Stimulated activated naive CD8-positive, alpha-beta T cell treated with anti-CD3 and anti-CD28 coated beads, Interleukin-15, amount 100 ng/mL, for 72 hours (primary cell): ENCODE measurements around the gene GLIS2.

Experiments
- ATAC-seq: fragments of 150-1000 bp; cut with Tn5 transposase; 2 replicates; pipeline ENCODE4 v1.10.0; 2021; ENCODE audit warnings: mild to moderate bottlenecking, moderate library complexity
- DNase-seq, 2 donors: peaks; one replicate each; pipeline ENCODE4 v3.0.0; 2021 to 2022
- H3K27ac Mint-ChIP-seq, 2 donors: one replicate each; pipeline ENCODE4 v1.8.0; 2022; ENCODE audit warnings: mild to moderate bottlenecking in 2 of 2, mixed read lengths in 2 of 2, moderate library complexity in 2 of 2
- H3K27me3 Mint-ChIP-seq: one replicate; pipeline ENCODE4 v1.8.0; 2022; ENCODE audit warnings: mixed read lengths
- H3K4me1 Mint-ChIP-seq: one replicate; pipeline ENCODE4 v1.8.0; 2022; ENCODE audit warnings: mild to moderate bottlenecking, mixed read lengths
- H3K4me3 Mint-ChIP-seq, 2 donors: one replicate each; pipeline ENCODE4 v1.8.0; 2022; ENCODE audit warnings: mild to moderate bottlenecking in 2 of 2, mixed read lengths in 2 of 2, moderate library complexity in 1 of 2
- H3K9me3 Mint-ChIP-seq, 2 donors: one replicate each; pipeline ENCODE4 v1.8.0; 2022; ENCODE audit warnings: mixed read lengths in 2 of 2

Gene GLIS2

DNA sequence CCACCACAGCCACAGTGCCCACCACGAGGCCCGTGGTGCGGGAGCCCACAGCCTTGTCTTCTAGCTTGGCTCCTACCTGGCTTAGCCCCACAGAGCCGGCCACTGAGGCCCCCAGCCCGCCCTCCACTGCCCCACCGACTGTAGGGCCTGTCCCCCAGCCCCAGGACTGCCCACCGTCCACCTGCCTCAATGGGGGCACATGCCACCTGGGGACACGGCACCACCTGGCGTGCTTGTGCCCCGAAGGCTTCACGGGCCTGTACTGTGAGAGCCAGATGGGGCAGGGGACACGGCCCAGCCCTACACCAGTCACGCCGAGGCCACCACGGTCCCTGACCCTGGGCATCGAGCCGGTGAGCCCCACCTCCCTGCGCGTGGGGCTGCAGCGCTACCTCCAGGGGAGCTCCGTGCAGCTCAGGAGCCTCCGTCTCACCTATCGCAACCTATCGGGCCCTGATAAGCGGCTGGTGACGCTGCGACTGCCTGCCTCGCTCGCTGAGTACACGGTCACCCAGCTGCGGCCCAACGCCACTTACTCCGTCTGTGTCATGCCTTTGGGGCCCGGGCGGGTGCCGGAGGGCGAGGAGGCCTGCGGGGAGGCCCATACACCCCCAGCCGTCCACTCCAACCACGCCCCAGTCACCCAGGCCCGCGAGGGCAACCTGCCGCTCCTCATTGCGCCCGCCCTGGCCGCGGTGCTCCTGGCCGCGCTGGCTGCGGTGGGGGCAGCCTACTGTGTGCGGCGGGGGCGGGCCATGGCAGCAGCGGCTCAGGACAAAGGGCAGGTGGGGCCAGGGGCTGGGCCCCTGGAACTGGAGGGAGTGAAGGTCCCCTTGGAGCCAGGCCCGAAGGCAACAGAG is 66.3 kb downstream of the GLIS2 start:
- DNase-seq (no peak), ATAC-seq (peak; percentile 20)
- no peak overlapping the region for H3K27ac Mint-ChIP-seq
- peaks cover 34% of the 10 kb centered on the region for H3K4me1 Mint-ChIP-seq
- H3K27me3 Mint-ChIP-seq, result no peaks in the 10 kb centered on the region
- H3K4me3 Mint-ChIP-seq, result no peak overlapping the region
- H3K9me3 Mint-ChIP-seq, result no peaks in the 10 kb centered on the region

DNA sequence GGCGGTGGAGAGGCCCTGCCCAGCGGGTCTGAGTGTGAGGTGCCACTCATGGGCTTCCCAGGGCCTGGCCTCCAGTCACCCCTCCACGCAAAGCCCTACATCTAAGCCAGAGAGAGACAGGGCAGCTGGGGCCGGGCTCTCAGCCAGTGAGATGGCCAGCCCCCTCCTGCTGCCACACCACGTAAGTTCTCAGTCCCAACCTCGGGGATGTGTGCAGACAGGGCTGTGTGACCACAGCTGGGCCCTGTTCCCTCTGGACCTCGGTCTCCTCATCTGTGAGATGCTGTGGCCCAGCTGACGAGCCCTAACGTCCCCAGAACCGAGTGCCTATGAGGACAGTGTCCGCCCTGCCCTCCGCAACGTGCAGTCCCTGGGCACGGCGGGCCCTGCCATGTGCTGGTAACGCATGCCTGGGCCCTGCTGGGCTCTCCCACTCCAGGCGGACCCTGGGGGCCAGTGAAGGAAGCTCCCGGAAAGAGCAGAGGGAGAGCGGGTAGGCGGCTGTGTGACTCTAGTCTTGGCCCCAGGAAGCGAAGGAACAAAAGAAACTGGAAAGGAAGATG is 67.0 kb downstream of the GLIS2 start:
- no peak for DNase-seq
- peaks cover 34% of the 10 kb centered on the region for H3K4me1 Mint-ChIP-seq
- no peak overlapping the region for H3K4me3 Mint-ChIP-seq
- no peaks in the 10 kb centered on the region for H3K9me3 Mint-ChIP-seq
- ATAC-seq, result no peak
- H3K27me3 Mint-ChIP-seq, result no peaks in the 10 kb centered on the region
- no peak overlapping the region for H3K27ac Mint-ChIP-seq

DNA sequence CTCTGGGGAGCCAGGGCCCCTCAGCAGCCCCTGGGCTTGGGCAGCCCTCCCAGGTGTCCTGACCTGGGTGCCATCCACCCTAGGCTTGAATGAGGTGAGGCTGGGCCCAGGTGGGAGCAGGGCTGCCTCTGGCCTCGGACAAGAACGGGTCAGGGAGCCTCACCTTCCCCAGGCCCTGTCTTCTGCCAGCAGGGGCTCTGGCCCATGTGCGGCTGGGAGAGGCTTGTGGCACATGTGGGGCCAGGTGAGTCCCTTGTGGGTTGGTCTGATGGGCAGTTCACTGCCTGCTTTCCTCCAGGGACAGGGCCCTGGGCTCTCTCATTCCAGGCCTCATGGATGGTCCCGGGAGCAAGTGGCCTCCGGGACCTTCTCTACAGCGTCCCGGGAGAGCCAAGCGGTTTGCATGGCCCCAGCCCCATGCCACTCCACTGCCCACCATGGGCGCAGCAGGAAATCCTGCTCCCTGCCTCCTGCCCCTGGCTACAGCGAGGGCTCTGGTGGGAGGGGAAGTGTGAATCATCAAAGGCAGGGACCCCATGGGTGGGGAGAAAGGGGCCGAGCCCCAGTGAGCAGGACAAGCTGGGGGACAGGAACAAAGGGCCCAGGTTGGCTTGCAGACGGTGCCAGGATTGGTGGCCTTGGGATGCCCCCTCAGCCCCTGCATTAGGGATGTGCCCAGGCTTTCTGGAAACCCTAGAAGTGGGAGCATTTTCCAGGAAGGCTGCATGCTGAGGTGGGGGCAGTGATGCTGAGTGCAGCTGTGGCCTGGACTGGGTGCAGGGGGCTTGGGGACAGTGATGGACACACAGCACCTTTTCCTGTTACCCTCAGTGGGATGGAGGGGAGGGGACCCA is 68.0 kb downstream of the GLIS2 start:
- DNase-seq (no peak), ATAC-seq (no peak)
- Mint-ChIP-seq H3K4me3 (no peak overlapping the region), H3K4me1 (peaks cover 29% of the 10 kb centered on the region), H3K27ac (peak overlapping the region in 1 of 2 donors; percentile 63), H3K9me3 (no peaks in the 10 kb centered on the region), H3K27me3 (no peaks in the 10 kb centered on the region)

DNA sequence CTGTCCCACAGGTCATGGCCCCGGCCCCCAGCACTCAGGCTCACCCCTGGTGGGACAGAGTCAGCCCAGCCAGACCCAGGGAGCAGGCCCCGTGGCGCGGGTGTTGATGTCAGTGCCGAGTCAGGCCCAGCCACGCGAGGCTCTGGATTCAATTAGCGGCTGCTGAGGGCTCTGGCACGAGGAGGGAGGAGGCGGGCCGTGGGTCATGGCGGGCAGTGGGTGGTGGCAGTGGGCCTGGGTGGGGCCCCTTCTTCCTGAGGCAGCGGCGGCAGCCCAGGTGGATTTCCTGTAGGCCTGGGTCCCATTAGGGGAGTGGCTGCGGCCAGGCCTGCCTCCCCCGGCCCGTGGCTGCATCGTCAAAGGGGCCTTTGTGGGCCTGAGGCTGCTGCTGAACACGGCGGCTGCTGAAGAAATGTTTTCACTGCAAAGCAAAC is 68.7 kb downstream of the GLIS2 start:
- H3K27ac Mint-ChIP-seq, result no peak overlapping the region
- no peak overlapping the region for H3K4me3 Mint-ChIP-seq
- peaks cover 29% of the 10 kb centered on the region for H3K4me1 Mint-ChIP-seq
- no peaks in the 10 kb centered on the region for H3K9me3 Mint-ChIP-seq
- H3K27me3 Mint-ChIP-seq, result no peaks in the 10 kb centered on the region
- DNase-seq (no peak), ATAC-seq (no peak)

DNA sequence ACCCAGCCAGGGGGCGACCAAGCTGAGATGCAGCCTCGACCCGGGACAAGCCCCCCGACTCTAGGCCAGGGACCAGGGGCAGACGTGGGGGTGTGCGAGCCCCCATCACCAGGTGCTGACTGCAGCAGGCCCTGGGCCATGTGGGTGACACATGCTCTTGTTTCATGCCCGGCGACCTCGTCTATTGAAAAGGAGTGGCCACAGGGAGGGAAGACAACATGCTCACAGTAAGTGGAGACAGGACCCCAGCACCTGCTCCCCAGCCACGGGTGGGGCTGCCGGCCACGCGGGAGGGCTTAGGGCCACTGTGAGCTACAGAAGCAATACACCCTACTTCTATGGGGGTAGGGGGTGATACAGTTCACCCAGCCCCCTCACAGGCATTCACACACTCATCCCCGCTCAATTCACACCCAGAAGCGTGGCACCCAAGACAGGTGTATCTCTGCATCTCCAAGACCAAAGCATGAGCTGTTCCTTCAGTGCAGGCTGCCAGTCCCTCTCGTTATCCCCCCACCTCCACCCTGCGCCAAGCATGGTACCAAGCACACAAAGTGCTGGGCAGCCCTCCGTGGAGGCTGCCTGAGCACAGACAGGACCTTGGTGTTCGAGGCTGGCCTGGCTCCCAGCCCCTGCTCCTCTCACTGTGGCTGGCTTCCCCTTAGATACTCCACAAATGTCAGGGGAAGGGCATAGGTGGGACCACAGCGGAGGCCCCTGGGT is 69.4 kb downstream of the GLIS2 start:
- H3K27ac Mint-ChIP-seq, result peak overlapping the region in 1 of 2 donors; percentile 63
- H3K4me1 Mint-ChIP-seq, result peaks cover 29% of the 10 kb centered on the region
- no peaks in the 10 kb centered on the region for H3K9me3 Mint-ChIP-seq
- DNase-seq (no peak), ATAC-seq (no peak)
- H3K4me3 Mint-ChIP-seq, result no peak overlapping the region
- H3K27me3 Mint-ChIP-seq, result no peaks in the 10 kb centered on the region

DNA sequence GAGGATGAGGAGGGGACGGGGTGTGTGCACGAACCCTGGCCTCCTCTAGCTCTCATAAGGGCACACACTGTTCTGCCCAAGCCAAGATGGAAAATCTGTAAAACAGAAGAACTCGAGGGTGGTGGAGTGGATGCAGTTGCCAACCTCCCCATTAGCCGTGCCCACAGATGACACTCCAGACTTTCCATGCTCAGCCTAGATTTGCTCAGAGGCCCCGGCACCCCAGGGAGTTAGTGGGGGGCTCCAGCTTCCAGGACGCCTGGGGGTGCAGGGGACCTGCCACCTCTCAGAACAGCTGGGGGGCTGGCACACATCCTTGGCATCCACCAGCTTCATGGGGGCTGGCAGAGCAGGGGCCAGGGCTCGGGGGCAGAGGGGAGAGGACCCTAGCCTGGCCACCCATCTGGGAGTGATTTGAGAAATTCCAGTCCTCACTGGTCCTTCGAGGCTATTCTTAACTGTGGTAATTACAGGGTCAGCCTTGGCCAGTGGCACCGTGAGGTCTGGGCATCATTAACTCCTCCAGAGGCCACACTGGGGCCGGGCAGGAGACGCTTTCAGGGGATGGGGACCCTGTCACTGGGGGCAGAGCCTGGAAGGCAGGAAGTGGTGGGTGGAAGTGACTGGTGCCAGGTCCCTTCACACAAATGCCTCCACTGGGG is 70.1 kb downstream of the GLIS2 start:
- DNase-seq, result no peak
- Mint-ChIP-seq H3K27me3 (no peaks in the 10 kb centered on the region), H3K4me3 (no peak overlapping the region), H3K4me1 (peaks cover 25% of the 10 kb centered on the region), H3K9me3 (no peaks in the 10 kb centered on the region), H3K27ac (peak overlapping the region; percentile 72)
- ATAC-seq, result no peak

DNA sequence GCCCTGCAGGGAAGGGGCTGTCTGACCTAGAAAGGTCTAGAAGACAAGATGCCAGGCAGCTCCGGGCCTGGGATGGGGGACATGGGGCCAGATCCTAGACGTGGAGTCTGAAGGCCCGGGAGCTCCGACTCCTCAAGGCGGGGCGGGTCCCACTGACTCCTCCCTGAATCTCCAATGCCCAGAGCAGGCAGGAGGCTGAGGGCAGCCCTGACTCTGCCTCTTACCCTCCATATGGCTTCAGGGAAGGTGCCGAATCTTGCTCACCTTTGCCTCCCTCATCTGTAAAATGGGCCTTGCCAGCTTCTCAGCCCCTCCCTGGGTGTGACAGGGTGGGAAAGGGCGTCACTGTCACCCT is 70.6 kb downstream of the GLIS2 start:
- no peak for ATAC-seq
- H3K27ac Mint-ChIP-seq, result peak overlapping the region; percentile 72

DNA sequence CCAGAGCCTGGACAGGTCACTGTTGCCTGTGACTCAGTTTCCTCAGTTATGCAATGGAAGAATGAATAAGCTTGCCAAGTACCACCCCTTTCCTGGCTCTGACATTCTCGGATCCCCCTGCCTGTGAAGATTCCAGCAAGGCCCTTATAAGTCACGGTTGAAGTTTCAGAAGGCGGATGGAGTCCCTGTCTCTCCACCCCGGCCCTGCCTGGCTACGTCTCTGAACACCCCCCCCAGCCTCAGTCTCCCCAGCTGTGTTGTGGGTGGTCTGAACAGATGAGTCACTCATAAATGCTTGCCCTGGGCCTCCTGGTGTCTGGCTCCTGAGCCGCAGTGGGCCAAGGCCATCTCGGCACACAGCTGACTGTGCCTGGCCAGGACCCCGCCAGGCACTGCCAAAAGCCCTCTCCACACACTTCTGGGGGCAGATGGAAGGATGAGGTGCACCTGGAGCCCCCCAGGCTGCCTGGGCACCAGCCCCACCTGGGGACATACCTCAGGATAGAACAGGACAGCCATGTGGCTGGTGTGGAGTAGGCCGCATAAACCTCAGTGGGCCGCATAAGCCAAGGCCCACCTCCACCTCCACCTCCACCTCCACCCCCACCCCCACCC is 71.2 kb downstream of the GLIS2 start:
- Mint-ChIP-seq H3K27me3 (no peaks in the 10 kb centered on the region), H3K27ac (no peak overlapping the region), H3K4me3 (no peak overlapping the region), H3K4me1 (peaks cover 24% of the 10 kb centered on the region), H3K9me3 (no peaks in the 10 kb centered on the region)
- ATAC-seq (no peak), DNase-seq (no peak)

More for the DNA sequence above, 70.6 kb downstream of the GLIS2 start:
- H3K27me3 Mint-ChIP-seq, result no peaks in the 10 kb centered on the region
- no peak overlapping the region for H3K4me3 Mint-ChIP-seq
- peaks cover 24% of the 10 kb centered on the region for H3K4me1 Mint-ChIP-seq
- H3K9me3 Mint-ChIP-seq, result no peaks in the 10 kb centered on the region
- DNase-seq, result no peak

DNA sequence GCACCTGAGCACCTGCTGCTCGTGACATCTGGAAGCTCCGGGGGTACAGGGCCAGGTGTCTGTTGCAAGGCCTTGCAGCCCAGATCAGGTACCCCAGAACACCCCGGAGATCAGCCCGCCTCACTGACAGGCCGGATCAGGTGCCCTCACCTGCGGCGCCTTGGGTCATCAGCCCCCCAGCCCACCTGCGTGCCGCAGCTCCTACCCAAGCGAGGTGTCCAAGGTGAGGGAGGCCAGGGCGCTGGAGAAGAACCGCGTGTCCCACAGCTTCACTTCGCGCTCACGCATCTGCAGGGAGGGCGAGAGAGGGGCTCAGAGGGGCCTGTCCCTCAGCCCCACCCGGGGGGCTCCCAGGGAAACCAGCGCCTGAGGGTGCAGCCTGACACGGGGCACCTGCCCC is 71.9 kb downstream of the GLIS2 start:
- peaks cover 32% of the 10 kb centered on the region for H3K4me1 Mint-ChIP-seq
- H3K4me3 Mint-ChIP-seq, result no peak overlapping the region
- ATAC-seq (no peak), DNase-seq (no peak)
- H3K27me3 Mint-ChIP-seq, result no peaks in the 10 kb centered on the region
- H3K27ac Mint-ChIP-seq, result peak overlapping the region in 1 of 2 donors; percentile 83
- no peaks in the 10 kb centered on the region for H3K9me3 Mint-ChIP-seq

DNA sequence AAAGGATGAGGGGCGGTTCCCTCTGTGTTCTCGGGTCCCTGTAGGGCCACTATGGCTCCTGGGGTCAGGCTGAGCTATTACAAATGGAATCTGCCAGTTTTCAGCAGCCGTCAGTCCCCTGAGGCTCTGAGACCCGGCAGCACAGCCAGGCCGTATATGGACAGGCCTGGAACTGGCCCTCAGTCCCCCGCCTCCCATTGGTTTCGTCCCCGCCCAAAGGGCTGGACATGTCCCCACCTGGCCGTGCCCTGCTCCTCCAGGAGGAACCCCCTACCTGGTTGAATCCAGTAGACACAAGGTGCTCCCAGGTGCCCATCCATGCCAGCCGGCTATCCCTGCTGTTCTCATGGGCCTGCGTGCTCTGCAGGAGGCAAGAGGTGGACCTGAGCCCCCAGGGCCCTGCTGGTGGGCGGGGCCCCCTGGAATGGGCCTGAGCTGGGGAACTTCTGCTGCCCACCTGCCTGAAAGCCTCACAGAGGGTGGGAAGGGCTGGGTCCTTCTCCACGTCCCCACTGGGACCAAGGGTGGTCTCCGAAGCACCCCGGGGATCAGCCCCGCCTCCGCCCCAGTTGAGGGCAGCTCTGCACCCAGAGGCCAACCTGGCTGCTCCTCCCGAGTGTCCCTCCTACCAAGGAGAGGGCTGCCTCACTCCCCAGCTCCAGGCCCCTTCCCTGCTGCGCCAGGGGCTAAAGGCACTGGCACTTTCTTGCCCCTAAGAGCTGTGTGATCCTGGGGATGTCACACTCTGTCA is 72.6 kb downstream of the GLIS2 start:
- no peak overlapping the region for H3K4me3 Mint-ChIP-seq
- no peak for ATAC-seq
- peaks cover 36% of the 10 kb centered on the region for H3K4me1 Mint-ChIP-seq
- no peaks in the 10 kb centered on the region for H3K9me3 Mint-ChIP-seq
- H3K27ac Mint-ChIP-seq, result no peak overlapping the region
- no peak for DNase-seq
- no peaks in the 10 kb centered on the region for H3K27me3 Mint-ChIP-seq
